Peyer's patch (tissue), 4 donors: ENCODE results near the gene MYPN.

Experiments used
- POLR2A ChIP-seq, 2 donors: fragments of 450-650 bp; IDR thresholded peaks; one replicate each; pipeline ENCODE4 v1.5.1; 2017; ENCODE audit warnings: antibody characterized with exemption in 2 of 2, mild to moderate bottlenecking in 2 of 2, moderate library complexity in 2 of 2
- TF ChIP-seq, protein P1 (sequence below), 6 experiments: fragments of 450-650 bp in 4 of 6; fragments of 200-600 bp in 2 of 6; sonication (generic) in 1 of 6; IDR thresholded peaks; one replicate each; pipeline ENCODE4 v1.5.1; 2017 to 2019; ENCODE audit warnings: antibody characterized with exemption in 6 of 6, mild to moderate bottlenecking in 3 of 6, moderate library complexity in 1 of 6

DNA sequence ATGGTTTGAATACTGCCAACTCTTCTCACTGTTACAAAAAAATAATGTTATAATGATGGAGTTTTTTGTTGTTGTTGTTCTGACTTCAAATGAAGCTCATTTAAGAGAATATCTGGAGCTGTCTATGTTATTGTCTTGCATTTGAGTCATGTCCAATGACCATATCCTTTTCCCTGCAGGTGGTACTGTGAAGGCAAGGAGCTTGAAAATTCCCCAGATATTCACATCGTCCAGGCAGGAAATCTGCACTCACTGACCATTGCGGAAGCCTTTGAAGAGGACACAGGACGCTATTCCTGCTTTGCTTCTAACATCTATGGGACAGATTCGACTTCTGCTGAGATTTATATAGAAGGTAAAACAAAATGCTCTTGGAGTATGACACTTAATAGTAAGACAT is 33.5 kb downstream of the MYPN start:
- TF ChIP-seq POLR2A (IDR thresholded peaks at IDR 0.05), result no peak
- TF ChIP-seq, protein P1, sequence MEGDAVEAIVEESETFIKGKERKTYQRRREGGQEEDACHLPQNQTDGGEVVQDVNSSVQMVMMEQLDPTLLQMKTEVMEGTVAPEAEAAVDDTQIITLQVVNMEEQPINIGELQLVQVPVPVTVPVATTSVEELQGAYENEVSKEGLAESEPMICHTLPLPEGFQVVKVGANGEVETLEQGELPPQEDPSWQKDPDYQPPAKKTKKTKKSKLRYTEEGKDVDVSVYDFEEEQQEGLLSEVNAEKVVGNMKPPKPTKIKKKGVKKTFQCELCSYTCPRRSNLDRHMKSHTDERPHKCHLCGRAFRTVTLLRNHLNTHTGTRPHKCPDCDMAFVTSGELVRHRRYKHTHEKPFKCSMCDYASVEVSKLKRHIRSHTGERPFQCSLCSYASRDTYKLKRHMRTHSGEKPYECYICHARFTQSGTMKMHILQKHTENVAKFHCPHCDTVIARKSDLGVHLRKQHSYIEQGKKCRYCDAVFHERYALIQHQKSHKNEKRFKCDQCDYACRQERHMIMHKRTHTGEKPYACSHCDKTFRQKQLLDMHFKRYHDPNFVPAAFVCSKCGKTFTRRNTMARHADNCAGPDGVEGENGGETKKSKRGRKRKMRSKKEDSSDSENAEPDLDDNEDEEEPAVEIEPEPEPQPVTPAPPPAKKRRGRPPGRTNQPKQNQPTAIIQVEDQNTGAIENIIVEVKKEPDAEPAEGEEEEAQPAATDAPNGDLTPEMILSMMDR (IDR thresholded peaks at IDR 0.05), result no peak
